Raji (cell line): Measurements from ENCODE around the gene NRF1.

Experiments used
- POLR2A ChIP-seq: IDR thresholded peaks from 2 replicates; pipeline ENCODE4 v1.6.1; 2011; ENCODE audit warnings: low read depth, low read length, control low read depth; ENCODE audit not compliant: insufficient read depth

The NRF1 gene

GRCh38 chr7:129702761-129703338 is 91.3 kb downstream of the NRF1 start:
- TF ChIP-seq POLR2A = no peak

DNA sequence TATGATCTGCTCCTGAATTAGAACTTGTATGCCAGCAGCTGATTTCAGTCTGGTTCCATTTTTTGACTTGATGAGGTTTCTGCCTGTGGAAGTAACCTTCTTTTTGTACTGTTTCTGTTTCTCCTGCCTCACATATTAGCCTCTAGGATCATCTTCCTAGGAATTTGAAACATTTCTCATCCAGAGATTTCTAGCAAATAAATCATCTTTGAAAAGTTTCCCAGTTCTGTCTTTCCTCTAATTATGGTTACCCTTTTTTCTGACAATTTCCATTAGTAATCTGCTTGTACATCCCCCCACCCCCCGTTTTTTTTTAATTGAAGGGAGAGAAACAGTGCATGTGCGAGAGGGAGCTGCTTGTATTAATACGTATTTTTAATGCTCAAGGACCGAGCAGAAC is 92.2 kb downstream of the NRF1 start:
- TF ChIP-seq POLR2A = no peak

GRCh38 chr7:129707910-129708499 is 96.5 kb downstream of the NRF1 start:
- TF ChIP-seq POLR2A = no peak

DNA sequence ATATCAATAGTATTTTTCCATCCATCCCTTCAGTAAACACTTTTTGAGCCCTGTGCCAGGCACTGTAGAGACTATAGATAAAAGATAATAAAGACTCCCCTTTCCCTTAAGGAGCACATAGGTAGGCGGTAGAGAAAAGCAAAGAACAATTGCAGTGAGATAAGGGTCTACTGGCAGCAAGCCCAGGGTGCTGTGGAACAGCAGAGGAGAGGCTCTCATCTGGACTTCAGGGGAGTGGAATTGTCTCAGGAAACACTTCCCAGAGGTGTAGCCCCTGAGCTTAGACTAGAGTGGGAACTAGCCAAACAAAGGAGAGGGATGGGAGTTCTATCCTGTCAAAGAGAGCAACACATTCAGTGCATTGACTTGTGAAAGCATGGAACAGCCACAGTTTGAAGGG is 102.0 kb downstream of the NRF1 start:
- TF ChIP-seq POLR2A = no peak

- TF ChIP-seq POLR2A = no peak
Measured at GRCh38 chr7:129714514-129715063, 103.1 kb downstream of the NRF1 start.

GRCh38 chr7:129719980-129720732 is 108.6 kb downstream of the NRF1 start:
- no peak for TF ChIP-seq POLR2A

- TF ChIP-seq POLR2A = no peak
Measured at GRCh38 chr7:129721068-129721467, 109.5 kb downstream of the NRF1 start.

DNA sequence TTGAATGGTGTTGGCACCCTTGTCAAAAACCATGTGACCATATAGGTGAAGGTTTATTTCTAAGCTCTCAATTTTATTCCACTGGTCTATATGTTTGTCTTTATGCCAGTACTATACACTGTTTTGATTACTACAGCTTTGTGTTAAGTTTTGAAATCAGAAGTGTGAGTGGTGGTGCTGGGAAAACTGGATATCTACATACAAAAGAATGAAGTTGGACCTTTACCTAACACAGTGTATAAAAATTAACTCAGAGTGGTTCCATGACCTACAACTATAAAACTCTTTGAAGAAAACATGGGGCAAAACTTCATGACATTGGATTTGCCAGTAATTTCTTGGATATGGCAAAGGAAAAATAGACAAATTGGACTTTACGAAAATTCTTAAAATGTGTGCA is 112.2 kb downstream of the NRF1 start:
- TF ChIP-seq POLR2A = no peak

- no peak for TF ChIP-seq POLR2A
Measured at GRCh38 chr7:129724796-129725195, 113.3 kb downstream of the NRF1 start.

GRCh38 chr7:129728875-129729467 is 117.5 kb downstream of the NRF1 start:
- TF ChIP-seq POLR2A = no peak

DNA sequence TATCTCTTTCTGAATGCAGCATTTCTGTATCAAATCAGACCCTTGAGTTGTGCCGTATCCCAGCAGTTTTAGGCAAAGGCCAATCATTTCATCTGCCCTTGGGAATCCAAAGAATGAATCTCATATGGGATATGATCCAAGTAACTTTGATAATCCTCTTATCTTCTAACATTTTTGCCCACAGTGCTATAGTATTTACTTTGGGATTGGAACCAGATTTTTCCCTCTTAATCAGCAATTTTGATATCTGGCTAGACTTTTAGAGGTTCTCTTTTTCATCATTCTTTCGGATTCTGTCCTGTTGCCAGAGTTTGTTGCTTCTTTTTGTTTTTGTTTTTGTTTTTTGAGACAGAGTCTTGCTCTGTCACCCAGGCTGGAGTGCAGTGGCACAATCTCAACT is 118.0 kb downstream of the NRF1 start:
- TF ChIP-seq POLR2A = no peak

GRCh38 chr7:129730159-129730558 is 118.6 kb downstream of the NRF1 start:
- TF ChIP-seq POLR2A = no peak

DNA sequence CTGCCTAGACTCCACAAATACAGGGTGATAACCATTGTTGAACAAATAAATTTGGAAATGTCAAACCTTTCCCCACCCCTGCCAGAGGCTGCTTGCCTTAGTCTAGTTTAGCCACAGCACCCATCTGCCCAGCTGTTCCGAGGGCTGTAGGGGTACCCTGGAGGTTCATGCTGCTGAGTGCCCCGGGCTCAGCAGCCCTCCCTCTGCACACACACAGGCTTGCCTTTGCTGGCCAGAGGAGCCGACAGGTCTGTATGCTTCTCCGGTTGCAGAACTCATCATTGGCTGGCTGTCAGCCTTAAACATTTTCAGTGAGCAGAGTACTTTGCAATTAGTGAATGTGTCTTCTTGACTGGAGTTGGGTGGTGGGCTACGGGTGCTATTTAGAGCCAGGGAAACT is 122.9 kb downstream of the NRF1 start:
- TF ChIP-seq POLR2A = no peak

- no peak for TF ChIP-seq POLR2A
Measured at GRCh38 chr7:129739427-129739826, 127.9 kb downstream of the NRF1 start.

GRCh38 chr7:129740574-129741410 is 129.3 kb downstream of the NRF1 start:
- no peak for TF ChIP-seq POLR2A
